HepG2 (cell line): ENCODE results near the gene ENTPD6. TPM values are rescaled to one million over a fixed set of nuclear protein-coding genes. Genes with fewer than 3 reads are reported as not detected.

Experiments used
- BCL6 ChIP-seq: IDR thresholded peaks from 2 replicates; pipeline ENCODE4 v1.6.1; 2016; ENCODE audit warnings: missing genetic modification reagents, missing compliant biosample characterization
- DPF2 ChIP-seq: sonication (generic); formaldehyde crosslinking; IDR thresholded peaks from 2 replicates; pipeline ENCODE4 v1.4.0; 2020; ENCODE audit warnings: mild to moderate bottlenecking, low read depth, missing genetic modification reagents, borderline replicate concordance
- HHEX ChIP-seq: IDR thresholded peaks from 2 replicates; pipeline ENCODE4 v1.6.1; 2016; ENCODE audit warnings: control low read depth
- HNF1A ChIP-seq, 2 experiments: sonication (generic) in 1 of 2; formaldehyde crosslinking in 1 of 2; IDR thresholded peaks; 2 replicates each; pipeline versions ENCODE4 v1.4.0 to v1.6.1; 2016 to 2020; ENCODE audit warnings: borderline replicate concordance in 1 of 2, low read depth in 1 of 2, mild to moderate bottlenecking in 1 of 2, missing genetic modification reagents in 1 of 2
- KLF16 ChIP-seq, 2 experiments: sonication (generic) in 1 of 2; formaldehyde crosslinking in 1 of 2; IDR thresholded peaks; 2 replicates each; pipeline versions ENCODE4 v1.6.1 to v1.8.0; 2016 to 2023; ENCODE audit warnings: missing genetic modification reagents in 2 of 2, missing compliant biosample characterization in 1 of 2
- PHB2 ChIP-seq: fragments of 450-650 bp; IDR thresholded peaks from 2 replicates; pipeline ENCODE4 v1.6.1; 2018; ENCODE audit not compliant: partially characterized antibody
- RERE ChIP-seq: IDR thresholded peaks from 2 replicates; pipeline ENCODE4 v1.6.1; 2016; ENCODE audit warnings: low read depth, missing genetic modification reagents, missing compliant biosample characterization
- SOX5 ChIP-seq: IDR thresholded peaks from 2 replicates; pipeline ENCODE4 v1.6.1; 2016; ENCODE audit warnings: borderline replicate concordance
- SOX6 ChIP-seq, 2 experiments: fragments of 450-650 bp in 1 of 2; sonication (generic) in 1 of 2; formaldehyde crosslinking in 1 of 2; IDR thresholded peaks; 2 replicates each; pipeline versions ENCODE4 v1.4.0 to v1.6.1; 2017 to 2020; ENCODE audit warnings: antibody characterized with exemption in 1 of 2, mild to moderate bottlenecking in 1 of 2, missing genetic modification reagents in 1 of 2
- TEAD3 ChIP-seq: optimal IDR thresholded peaks from 2 replicates; pipeline ENCODE3; 2016; ENCODE audit warnings: borderline replicate concordance
- polyA plus RNA-seq, 8 experiments: library from polyadenylated mRNA; depleted of rRNA in 3 of 8; stranded (reverse) in 7 of 8; unstranded in 1 of 8; fragments of >200 nt; fragmentation: Illumina TruSeq in 4 of 8; extraction: Trizol in 4 of 8; gene quantifications; 2 replicates each; pipeline versions ENCODE4 v1.2.1 to v1.2.3, GENCODE V29; 2011 to 2016; ENCODE audit warnings: low read depth in 4 of 8, missing spikeins in 1 of 8, mixed read lengths in 1 of 8; ENCODE audit not compliant: insufficient read depth in 1 of 8
- total RNA-seq, 5 experiments: library from RNA; depleted of rRNA; stranded (reverse); fragments of >200 nt; fragmentation: Illumina TruSeq; extraction: Trizol; gene quantifications; 2 replicates each; pipeline ENCODE4 v1.2.3, GENCODE V29; 2016; ENCODE audit warnings: low read depth in 1 of 5
- TF ChIP-seq, protein P1 (sequence below): sonication (generic); formaldehyde crosslinking; IDR thresholded peaks from 2 replicates; pipeline ENCODE4 v1.5.1; 2020; ENCODE audit warnings: missing genetic modification reagents, mild to moderate bottlenecking, borderline replicate concordance
- TF ChIP-seq, protein P2 (sequence below): sonication (generic); formaldehyde crosslinking; IDR thresholded peaks from 2 replicates; pipeline ENCODE4 v1.4.0; 2020; ENCODE audit warnings: missing genetic modification reagents, borderline replicate concordance

Gene ENTPD6
- total and polyA plus RNA-seq, 2 of the 13 experiments (the other 11 are each of a cell fraction or from before 2014, with no cell fraction given): 164 to 172 TPM

- peak; percentile 27; the same call in 1 of the 2 replicates for TF ChIP-seq BCL6 (CRISPR knock-in tag)
- peak; percentile 51; the same call in 1 of the 2 replicates for TF ChIP-seq DPF2 (CRISPR knock-in tag)
- TF ChIP-seq PHB2: no peak
- 0 out of 2 replicates have a peak, but pooled peaks have one; percentile 47 for TF ChIP-seq RERE
- 0 out of 2 replicates have a peak, but pooled peaks have one; percentile 18 for TF ChIP-seq HHEX
- TF ChIP-seq, protein P1, sequence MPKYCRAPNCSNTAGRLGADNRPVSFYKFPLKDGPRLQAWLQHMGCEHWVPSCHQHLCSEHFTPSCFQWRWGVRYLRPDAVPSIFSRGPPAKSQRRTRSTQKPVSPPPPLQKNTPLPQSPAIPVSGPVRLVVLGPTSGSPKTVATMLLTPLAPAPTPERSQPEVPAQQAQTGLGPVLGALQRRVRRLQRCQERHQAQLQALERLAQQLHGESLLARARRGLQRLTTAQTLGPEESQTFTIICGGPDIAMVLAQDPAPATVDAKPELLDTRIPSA (CRISPR knock-in tag): no peak
- no peak for TF ChIP-seq SOX6 (IDR thresholded peaks at IDR 0.05)
- peak; percentile 48 for TF ChIP-seq SOX6 (CRISPR knock-in tag; IDR thresholded peaks at IDR 0.05)
- TF ChIP-seq TEAD3: peak; percentile 57
- TF ChIP-seq, protein P2, sequence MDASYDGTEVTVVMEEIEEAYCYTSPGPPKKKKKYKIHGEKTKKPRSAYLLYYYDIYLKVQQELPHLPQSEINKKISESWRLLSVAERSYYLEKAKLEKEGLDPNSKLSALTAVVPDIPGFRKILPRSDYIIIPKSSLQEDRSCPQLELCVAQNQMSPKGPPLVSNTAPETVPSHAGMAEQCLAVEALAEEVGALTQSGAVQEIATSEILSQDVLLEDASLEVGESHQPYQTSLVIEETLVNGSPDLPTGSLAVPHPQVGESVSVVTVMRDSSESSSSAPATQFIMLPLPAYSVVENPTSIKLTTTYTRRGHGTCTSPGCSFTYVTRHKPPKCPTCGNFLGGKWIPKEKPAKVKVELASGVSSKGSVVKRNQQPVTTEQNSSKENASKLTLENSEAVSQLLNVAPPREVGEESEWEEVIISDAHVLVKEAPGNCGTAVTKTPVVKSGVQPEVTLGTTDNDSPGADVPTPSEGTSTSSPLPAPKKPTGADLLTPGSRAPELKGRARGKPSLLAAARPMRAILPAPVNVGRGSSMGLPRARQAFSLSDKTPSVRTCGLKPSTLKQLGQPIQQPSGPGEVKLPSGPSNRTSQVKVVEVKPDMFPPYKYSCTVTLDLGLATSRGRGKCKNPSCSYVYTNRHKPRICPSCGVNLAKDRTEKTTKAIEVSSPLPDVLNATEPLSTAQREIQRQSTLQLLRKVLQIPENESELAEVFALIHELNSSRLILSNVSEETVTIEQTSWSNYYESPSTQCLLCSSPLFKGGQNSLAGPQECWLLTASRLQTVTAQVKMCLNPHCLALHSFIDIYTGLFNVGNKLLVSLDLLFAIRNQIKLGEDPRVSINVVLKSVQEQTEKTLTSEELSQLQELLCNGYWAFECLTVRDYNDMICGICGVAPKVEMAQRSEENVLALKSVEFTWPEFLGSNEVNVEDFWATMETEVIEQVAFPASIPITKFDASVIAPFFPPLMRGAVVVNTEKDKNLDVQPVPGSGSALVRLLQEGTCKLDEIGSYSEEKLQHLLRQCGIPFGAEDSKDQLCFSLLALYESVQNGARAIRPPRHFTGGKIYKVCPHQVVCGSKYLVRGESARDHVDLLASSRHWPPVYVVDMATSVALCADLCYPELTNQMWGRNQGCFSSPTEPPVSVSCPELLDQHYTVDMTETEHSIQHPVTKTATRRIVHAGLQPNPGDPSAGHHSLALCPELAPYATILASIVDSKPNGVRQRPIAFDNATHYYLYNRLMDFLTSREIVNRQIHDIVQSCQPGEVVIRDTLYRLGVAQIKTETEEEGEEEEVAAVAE (CRISPR knock-in tag): peak; percentile 13; the same call in 1 of the 2 replicates
- 0 out of 4 replicates have a peak, but pooled peaks of 1 of the 2 experiments have one; percentile 49 for TF ChIP-seq KLF16 (CRISPR knock-in tag; IDR thresholded peaks at IDR 0.05)
- TF ChIP-seq HNF1A (IDR thresholded peaks at IDR 0.05; ENCODE audit: low read depth): no peak
- TF ChIP-seq HNF1A (CRISPR knock-in tag; IDR thresholded peaks at IDR 0.05; ENCODE audit: borderline replicate concordance): peak; percentile 61; the same call in 1 of the 2 replicates
- peak; percentile 50; the same call in 1 of the 2 replicates for TF ChIP-seq SOX5 (CRISPR knock-in tag)
These were observed 37.7 kb downstream of the ENTPD6 start (continued) for GRCh38 chr20:25233016-25233772.
